GM08714 (cell line): ENCODE data around the gene OSGEP.
"Not testable (repeated sequence)": the region's sequence is repeated elsewhere in the genome, so short reads cannot be mapped to it uniquely, and the experiment has no call there.

ENCODE experiments used
- H3K4me3 ChIP-seq: fragments of 200-500 bp; sonication (Bioruptor generic); 2 replicates; pipeline ENCODE4 v1.5.1; 2014; ENCODE audit warnings: mild to moderate bottlenecking, low read length, inconsistent platforms
- ZNF274 ChIP-seq: IDR thresholded peaks from 2 replicates; pipeline ENCODE4 v1.6.1; 2012; ENCODE audit warnings: mild to moderate bottlenecking, low read depth, low read length

Gene OSGEP

GRCh38 chr14:20458031-20458789 lies 3.6 kb upstream of the OSGEP start:
- no peak for TF ChIP-seq ZNF274
- H3K4me3 ChIP-seq = no peak overlapping the region

GRCh38 chr14:20456971-20457370 lies 2.4 kb upstream of the OSGEP start:
- TF ChIP-seq ZNF274 = no peak

GRCh38 chr14:20455355-20456300 lies 1.0 kb upstream of the OSGEP start:
- TF ChIP-seq ZNF274 = no peak
- H3K4me3 ChIP-seq = peak overlapping the region; percentile 74

More at GRCh38 chr14:20456971-20457370, 2.4 kb upstream of the OSGEP start:
- H3K4me3 ChIP-seq = no peak overlapping the region

GRCh38 chr14:20452831-20453230 lies 1.8 kb downstream of the OSGEP start:
- H3K4me3 ChIP-seq = not testable (repeated sequence)

- no peak overlapping the region for H3K4me3 ChIP-seq
- TF ChIP-seq ZNF274 = no peak
Observed at GRCh38 chr14:20446889-20447288, 7.7 kb downstream of the OSGEP start.

GRCh38 chr14:20443650-20444049 lies 11.0 kb downstream of the OSGEP start:
- not testable (repeated sequence) for H3K4me3 ChIP-seq

- TF ChIP-seq ZNF274 = no peak
- H3K4me3 ChIP-seq = no peak overlapping the region
Observed at GRCh38 chr14:20441461-20441860, 13.2 kb downstream of the OSGEP start.

GRCh38 chr14:20440882-20441281 lies 13.7 kb downstream of the OSGEP start:
- no peak for TF ChIP-seq ZNF274
- no peak overlapping the region for H3K4me3 ChIP-seq

- TF ChIP-seq ZNF274 = no peak
Observed at GRCh38 chr14:20440465-20440864, 14.1 kb downstream of the OSGEP start.

GRCh38 chr14:20438664-20439063 lies 15.9 kb downstream of the OSGEP start:
- no peak overlapping the region for H3K4me3 ChIP-seq
- TF ChIP-seq ZNF274 = no peak

More at GRCh38 chr14:20440465-20440864, 14.1 kb downstream of the OSGEP start:
- no peak overlapping the region for H3K4me3 ChIP-seq

GRCh38 chr14:20436363-20436755 lies 18.3 kb downstream of the OSGEP start:
- no peak for TF ChIP-seq ZNF274
- no peak overlapping the region for H3K4me3 ChIP-seq

- no peak within 1 kb of the TSS for H3K4me3 ChIP-seq
- no peak for TF ChIP-seq ZNF274
Observed at GRCh38 chr14:20435582-20436362, 18.8 kb downstream of the OSGEP start, which contains the start of gene KLHL33. Gene KLHL33 (minus strand): TSS chr14:20436166. CDS start chr14:20435811, 355 bp downstream.

- no peak for TF ChIP-seq ZNF274
- no peak overlapping the region for H3K4me3 ChIP-seq
Observed at GRCh38 chr14:20434701-20435581, 19.7 kb downstream of the OSGEP start.
